ENCODE data around the gene TATDN2. TPM values are rescaled to one million over a fixed set of nuclear protein-coding genes. Genes with fewer than 3 reads are reported as not detected.

Gene TATDN2
- total and polyA plus RNA-seq, 9 of the 15 experiments (the other 6 are each of a cell fraction or from before 2014, with no cell fraction given): 5.2 to 44.7 (median 25.8) TPM

- TF ChIP-seq PML (IDR thresholded peaks at IDR 0.05; ENCODE audit: low read length) (0 out of 2 replicates have a peak, but pooled peaks have one; percentile 40), ZNF639 (CRISPR knock-in tag; conservative IDR thresholded peaks at IDR 0.05 in 1 of 2, IDR thresholded peaks at IDR 0.05 in 1 of 2) (peak in 1 of 2 experiments; percentile 83; a peak in 1 of 4 replicates), FOSL1 (tag; conservative IDR thresholded peaks at IDR 0.05) (peak; percentile 48; the same call in 1 of the 2 replicates), PRDM10 (IDR thresholded peaks at IDR 0.05; ENCODE audit: partially characterized antibody) (peak; percentile 27), ZNF77 (CRISPR knock-in tag; IDR thresholded peaks at IDR 0.05) (no peak), HDAC2 (IDR thresholded peaks at IDR 0.05) (0 out of 2 replicates have a peak, but pooled peaks have one; percentile 33), GABPB1 (CRISPR knock-in tag; IDR thresholded peaks at IDR 0.05) (peak; percentile 63; the same call in 1 of the 2 replicates), NR0B1 (IDR thresholded peaks at IDR 0.05; ENCODE audit: partially characterized antibody) (no peak), CBFA2T2 (conservative IDR thresholded peaks at IDR 0.05) (peak; percentile 30; the same call in 1 of the 2 replicates), TCF3 (CRISPR knock-in tag; IDR thresholded peaks at IDR 0.05) (peak; percentile 58), CTCF (IDR thresholded peaks at IDR 0.05 in 2 of 3, conservative IDR thresholded peaks at IDR 0.05 in 1 of 3; ENCODE audit: insufficient read depth in 2 of 3, low read depth in 1 of 3, low read length in 3 of 3) (peak in 1 of 3 experiments; percentile 5; a peak in 1 of 6 replicates), PCBP1 (IDR thresholded peaks at IDR 0.05; ENCODE audit: low read depth, low read length, poor library complexity, severe bottlenecking) (no peak)
Observed at GRCh38 chr3:10292505-10293419, 44.5 kb downstream of the TATDN2 start, which contains the start of gene GHRL (continued).

All from K562 (cell line).